GM18505 (cell line): ENCODE results near the gene RALB.
"Not testable (repeated sequence)": the region's sequence is repeated elsewhere in the genome, so short reads cannot be mapped to it uniquely, and the experiment has no call there.

Experiments
- ATAC-seq: cut with Tn5 transposase; IDR thresholded peaks from one replicate; pipeline ENCODE4 v1.9.1; 2021; ENCODE audit not compliant: unreplicated experiment
- POLR2A ChIP-seq: IDR thresholded peaks from 4 replicates; pipeline ENCODE4 v1.6.1; 2011; ENCODE audit warnings: borderline replicate concordance; ENCODE audit not compliant: insufficient read depth, insufficient read length; ENCODE audit errors: extremely low read depth

The RALB gene

GRCh38 chr2:120230515-120231471, 21.9 kb upstream of the RALB start:
- no peak for ATAC-seq
- no peak for TF ChIP-seq POLR2A

DNA sequence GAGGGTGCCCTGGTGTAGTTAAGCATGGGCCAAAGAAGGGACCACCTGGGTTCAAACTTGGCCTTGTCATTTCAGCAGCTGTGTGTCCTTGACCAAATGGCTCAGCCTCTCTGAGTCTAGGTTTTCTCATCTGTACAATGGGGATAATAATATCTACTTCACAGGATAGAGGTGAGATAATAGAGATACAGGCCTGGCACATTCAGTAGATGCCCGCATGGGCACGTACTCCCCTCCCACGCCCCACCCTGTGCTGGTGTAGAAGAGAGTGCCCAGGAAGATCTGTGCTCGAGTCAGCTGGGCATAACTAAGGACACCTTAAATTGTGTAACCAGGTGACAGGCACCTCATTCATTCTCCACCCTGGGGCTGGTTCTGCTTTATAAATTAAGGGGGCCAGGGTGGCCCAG, 21.1 kb upstream of the RALB start:
- TF ChIP-seq POLR2A: peak; percentile 26
- ATAC-seq: peak; percentile 18

- peak; percentile 73 for TF ChIP-seq POLR2A
- ATAC-seq: peak; percentile 73
Measured at GRCh38 chr2:120231974-120232635, 20.5 kb upstream of the RALB start.

- no peak for TF ChIP-seq POLR2A
- no peak for ATAC-seq
Measured at GRCh38 chr2:120233292-120233691, 19.4 kb upstream of the RALB start.

DNA sequence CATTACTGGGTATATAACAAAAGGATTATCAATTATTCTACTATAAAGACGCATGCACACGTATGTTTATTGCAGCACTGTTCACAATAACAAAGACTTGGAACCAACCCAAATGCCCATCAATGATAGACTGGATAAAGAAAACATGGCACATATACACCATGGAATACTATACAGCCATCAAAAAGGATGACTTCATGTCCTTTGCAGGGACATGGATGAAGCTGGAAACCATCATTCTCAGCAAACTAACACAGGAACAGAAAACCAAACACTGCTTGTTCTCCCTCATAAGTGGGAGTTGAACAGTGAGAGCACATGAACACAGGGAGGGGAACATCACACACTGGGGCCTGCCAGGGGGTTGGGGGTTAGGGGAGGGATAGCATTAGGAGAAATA, 17.5 kb upstream of the RALB start:
- ATAC-seq: not testable (repeated sequence)

- ATAC-seq: no peak
Measured at GRCh38 chr2:120235681-120236080, 17.0 kb upstream of the RALB start.

DNA sequence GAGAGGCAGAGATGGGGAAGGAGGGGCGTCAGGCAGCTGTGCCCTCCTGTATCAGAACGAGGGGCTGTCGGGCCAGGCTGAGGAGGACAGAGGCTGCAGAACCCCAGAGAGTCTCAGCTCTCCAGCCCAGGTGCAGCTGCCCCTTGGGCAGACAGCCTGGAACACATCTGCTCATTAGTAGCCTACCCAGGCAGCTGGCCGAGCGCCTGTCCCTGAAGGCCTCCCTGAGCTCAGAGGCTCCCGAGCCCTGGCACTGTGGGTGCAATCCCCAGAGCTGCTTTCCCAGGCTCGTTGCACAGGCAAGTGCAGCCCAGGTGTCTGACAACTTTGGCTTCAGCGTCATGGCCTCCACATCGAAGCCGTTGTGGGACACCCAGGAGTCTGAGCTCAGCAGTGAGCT, 16.3 kb upstream of the RALB start:
- no peak for ATAC-seq
- no peak for TF ChIP-seq POLR2A

More at GRCh38 chr2:120235681-120236080, 17.0 kb upstream of the RALB start:
- no peak for TF ChIP-seq POLR2A

GRCh38 chr2:120236791-120237190, 15.9 kb upstream of the RALB start:
- ATAC-seq: no peak
- TF ChIP-seq POLR2A: no peak

DNA sequence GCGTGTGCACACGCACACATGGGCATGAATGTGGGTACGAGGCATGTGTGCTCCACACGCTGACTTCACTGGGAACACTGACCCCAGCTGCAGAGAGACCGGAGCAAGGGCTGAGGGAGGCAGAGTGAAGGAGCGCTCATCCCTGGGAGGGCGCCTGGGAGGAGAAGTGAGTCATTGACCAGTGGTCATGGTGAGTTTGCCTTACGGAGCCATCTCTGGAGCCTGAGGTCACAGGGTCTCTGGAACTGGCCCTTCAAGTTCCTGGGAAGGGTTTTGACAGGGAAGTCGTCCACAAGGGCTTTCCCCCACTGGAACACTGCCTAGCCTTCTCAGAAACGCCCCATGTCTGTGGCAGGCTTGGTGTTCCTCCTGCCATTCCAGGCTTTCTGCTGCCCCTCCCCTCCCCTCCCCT, 15.2 kb upstream of the RALB start:
- no peak for ATAC-seq
- no peak for TF ChIP-seq POLR2A

DNA sequence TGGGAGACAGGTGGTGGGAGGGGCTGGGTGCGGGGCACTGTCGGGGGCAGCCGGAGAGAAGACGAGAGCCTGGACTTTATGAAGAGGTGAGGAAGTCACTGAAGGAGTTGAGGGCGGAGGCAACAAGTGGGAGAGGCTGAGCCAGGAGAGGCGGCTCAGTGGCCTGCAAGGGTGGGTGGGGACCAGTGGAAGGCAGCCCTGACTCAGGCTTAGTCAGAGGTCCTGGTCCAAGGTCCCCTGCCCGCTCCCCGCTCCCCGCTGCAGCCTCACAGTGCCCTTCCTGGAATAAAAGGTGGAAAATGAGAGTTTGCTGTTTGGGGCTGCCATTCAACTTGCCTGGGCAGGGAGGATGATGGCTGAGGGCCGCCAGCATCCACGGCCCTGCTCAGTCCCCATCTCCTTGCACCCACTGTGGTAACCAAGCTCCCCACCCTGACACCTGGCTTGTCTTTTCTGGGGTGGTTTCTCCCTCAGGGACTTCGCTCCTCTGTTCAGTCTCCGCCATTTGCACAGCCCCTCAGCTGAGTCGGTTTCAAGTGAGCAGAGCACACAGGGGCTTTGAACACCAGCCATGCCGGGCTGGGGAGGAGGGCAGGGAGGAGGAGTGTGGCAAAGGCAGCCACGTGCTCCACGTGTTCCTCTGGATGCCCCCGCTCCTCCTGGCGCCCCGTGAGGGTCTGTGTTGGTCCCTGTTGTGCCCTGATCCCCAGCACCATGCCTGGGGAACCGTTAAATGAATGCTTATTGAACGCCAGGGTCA, 13.7 kb upstream of the RALB start:
- no peak for TF ChIP-seq POLR2A
- no peak for ATAC-seq

DNA sequence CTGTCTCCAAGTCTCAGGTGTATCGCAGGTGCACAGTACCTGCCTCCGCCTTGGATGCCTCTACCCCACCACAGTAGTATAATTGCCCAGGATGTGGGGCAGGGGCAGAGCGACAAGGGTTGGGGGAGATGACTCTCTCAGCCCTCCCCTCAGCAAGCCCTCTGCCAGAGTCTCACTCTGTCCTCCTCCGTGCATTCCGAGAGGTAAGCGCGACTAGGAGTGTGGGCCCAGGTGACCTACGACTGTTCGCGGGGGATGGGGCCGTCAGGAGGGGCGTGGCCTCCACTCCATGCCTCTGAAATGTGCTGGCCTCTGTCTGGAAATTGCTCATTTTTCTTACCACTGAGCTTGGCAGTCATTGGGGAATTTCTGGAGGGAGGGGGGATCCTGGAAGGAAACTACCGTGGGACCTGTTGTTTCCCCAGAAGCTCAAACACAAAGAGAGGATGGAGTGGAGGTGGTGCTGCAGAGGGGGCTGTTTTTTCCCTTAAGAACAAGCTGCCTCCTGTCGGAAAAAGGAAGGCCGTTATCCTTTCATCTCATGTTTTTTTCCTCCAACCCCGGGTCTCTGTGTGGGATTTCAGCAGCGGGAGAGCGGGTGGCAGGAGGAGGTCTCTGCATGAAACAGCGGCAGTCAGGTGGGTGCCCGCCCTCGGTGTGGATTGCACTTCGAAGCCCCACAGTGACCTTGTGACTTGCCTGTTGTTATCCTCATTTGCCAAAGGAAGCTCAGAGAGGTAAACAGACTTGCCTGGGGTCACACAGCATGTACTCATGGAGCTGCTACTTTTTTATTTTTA, 13.0 kb upstream of the RALB start:
- no peak for ATAC-seq
- TF ChIP-seq POLR2A: no peak

DNA sequence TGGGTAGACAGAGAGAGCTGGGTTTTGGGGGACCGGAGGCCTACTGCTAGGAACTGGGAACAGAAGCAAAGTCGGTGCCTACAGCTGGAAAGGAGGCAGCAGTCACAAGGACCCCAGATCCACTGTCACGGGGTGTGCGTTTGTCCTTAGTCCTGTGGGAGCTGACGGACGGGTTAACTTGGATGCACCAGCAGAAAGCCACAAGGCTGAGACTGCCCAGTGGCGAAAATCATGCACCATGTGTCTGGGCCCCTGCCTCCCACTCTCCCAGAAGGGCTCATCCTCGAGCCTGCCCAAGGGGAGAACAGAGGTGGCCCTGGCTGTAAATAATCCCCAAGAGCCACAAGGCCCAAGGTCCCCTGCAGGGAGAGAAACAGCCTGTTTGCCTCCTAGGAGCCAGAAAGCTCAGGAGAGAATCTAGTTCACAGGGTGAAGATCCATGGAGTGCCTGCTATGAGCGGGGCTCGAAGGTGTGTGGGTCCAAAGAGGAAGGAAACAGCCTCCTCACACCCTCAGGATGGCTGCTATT, 11.7 kb upstream of the RALB start:
- no peak for ATAC-seq
- TF ChIP-seq POLR2A: no peak

GRCh38 chr2:120241684-120242083, 11.0 kb upstream of the RALB start:
- no peak for ATAC-seq
- TF ChIP-seq POLR2A: no peak

DNA sequence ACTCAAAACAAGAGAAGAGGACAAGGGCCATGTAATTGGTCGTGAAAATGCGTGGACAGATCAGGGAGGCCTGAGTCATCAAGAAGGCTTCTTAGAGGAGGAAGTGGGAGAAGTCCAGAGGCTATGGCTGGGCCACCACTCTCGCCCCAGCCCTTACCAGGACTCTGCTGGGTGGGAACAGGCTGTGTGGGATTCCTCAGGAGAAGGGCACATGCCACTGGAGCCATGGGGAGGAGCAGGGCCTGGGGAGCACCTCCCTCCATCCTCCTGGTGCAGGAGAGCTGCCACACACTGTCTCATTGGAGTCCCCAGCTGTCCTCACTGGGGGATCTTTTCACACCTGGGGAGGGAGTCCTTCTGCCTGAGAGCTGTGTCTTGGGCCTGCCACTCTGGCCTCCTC, 9.4 kb upstream of the RALB start:
- ATAC-seq: no peak
- TF ChIP-seq POLR2A: no peak
